Measurements from ENCODE around the gene LYRM4. TPM values are rescaled to one million over a fixed set of nuclear protein-coding genes. Genes with fewer than 3 reads are reported as not detected.

LYRM4 gene
- total RNA-seq, 4 donors from 2014 or later = 16.9 to 20.9 (median 18.4) TPM

- no peak for DNase-seq (ENCODE audit: extremely low spot score)
- intact Hi-C loops (cut with DNase I) = no loop called here
- no peaks in the 10 kb centered on the region for H3K9me3 ChIP-seq
- H3K36me3 ChIP-seq = peaks cover 0 to 13% (median 1%) of the 10 kb centered on the region in 4 donors
- H3K27me3 ChIP-seq = no peaks in the 10 kb centered on the region
- no peaks in the 10 kb centered on the region for H3K4me1 ChIP-seq
- H3K27ac ChIP-seq (replicated peaks in 1 of 4) = no peak overlapping the region
- H3K4me3 ChIP-seq = no peak overlapping the region
- WGBS = 90% methylated on average over 1 of the region's 1 CpG
- TF ChIP-seq, protein P1, sequence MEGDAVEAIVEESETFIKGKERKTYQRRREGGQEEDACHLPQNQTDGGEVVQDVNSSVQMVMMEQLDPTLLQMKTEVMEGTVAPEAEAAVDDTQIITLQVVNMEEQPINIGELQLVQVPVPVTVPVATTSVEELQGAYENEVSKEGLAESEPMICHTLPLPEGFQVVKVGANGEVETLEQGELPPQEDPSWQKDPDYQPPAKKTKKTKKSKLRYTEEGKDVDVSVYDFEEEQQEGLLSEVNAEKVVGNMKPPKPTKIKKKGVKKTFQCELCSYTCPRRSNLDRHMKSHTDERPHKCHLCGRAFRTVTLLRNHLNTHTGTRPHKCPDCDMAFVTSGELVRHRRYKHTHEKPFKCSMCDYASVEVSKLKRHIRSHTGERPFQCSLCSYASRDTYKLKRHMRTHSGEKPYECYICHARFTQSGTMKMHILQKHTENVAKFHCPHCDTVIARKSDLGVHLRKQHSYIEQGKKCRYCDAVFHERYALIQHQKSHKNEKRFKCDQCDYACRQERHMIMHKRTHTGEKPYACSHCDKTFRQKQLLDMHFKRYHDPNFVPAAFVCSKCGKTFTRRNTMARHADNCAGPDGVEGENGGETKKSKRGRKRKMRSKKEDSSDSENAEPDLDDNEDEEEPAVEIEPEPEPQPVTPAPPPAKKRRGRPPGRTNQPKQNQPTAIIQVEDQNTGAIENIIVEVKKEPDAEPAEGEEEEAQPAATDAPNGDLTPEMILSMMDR (IDR thresholded peaks at IDR 0.05) = no peak
Observed at GRCh38 chr6:5238336-5238735, 22.4 kb downstream of the LYRM4 start.

DNA sequence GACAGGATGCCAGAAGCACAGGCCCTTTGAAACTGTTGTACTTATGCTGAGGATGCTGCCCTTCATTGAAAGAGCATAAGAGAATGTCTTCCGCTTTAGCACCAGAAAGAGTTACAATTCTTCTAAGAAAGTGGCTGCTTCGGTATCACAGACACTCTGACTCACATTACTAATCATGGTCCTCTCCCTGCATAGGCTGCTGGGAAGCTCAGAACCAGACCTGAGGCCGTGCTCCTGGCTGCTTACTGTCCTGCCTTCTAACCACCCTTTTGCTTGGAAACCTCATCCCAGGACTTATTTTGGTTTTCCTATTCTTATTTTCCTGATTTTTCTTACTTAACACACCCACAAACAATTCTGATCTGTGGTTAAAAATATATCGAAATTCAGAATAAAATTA is 22.9 kb downstream of the LYRM4 start:
- TF ChIP-seq, protein P1 (IDR thresholded peaks at IDR 0.05) = no peak
- TF ChIP-seq POLR2AphosphoS5 (IDR thresholded peaks at IDR 0.05) = no peak
- TF ChIP-seq EP300 (IDR thresholded peaks at IDR 0.05) = no peak
- no peak for TF ChIP-seq POLR2A (IDR thresholded peaks at IDR 0.05; ENCODE audit: low read depth)
- no peak overlapping the region for H3K4me3 ChIP-seq
- no peak overlapping the region for H3K27ac ChIP-seq (replicated peaks in 1 of 4)
- no peaks in the 10 kb centered on the region for H3K4me1 ChIP-seq
- H3K27me3 ChIP-seq = no peaks in the 10 kb centered on the region
- WGBS = 91% methylated on average over 4 of the region's 4 CpGs
- peaks cover 0 to 13% (median 1%) of the 10 kb centered on the region in 4 donors for H3K36me3 ChIP-seq
- intact Hi-C loops (cut with DNase I) = no loop called here
- H3K9me3 ChIP-seq = no peaks in the 10 kb centered on the region
- no peak for DNase-seq (ENCODE audit: extremely low spot score)

DNA sequence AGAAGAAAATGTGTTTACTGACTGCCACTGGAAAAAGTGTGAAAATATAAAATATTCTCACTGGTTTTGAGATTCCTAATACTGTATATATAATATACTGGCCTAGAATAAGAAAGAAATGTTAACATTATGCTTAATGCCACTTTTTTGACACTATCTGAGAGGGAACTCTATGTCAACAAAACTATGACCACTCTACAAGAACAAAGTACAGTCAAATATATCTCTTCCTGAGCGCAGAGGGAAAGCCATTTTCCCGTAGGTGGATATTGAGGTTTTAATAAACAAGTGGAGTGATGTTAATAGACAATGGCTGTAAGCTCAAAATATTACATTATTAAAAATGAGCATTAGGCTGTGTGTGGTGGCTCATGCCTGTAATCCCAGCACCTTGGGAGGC is 24.9 kb downstream of the LYRM4 start:
- Histone ChIP-seq H3K9me3 (no peaks in the 10 kb centered on the region), H3K4me1 (peaks cover 0 to 8% (median 3%) of the 10 kb centered on the region in 4 donors), H3K27me3 (no peaks in the 10 kb centered on the region), H3K27ac (replicated peaks in 1 of 4) (no peak overlapping the region), H3K36me3 (peaks cover 0 to 13% (median 1%) of the 10 kb centered on the region in 4 donors), H3K4me3 (no peak overlapping the region)
- whole genome bisulfite sequencing = 98% methylated on average over 2 of the region's 2 CpGs
- DNase-seq (ENCODE audit: extremely low spot score) = no peak
- intact Hi-C loops (cut with DNase I) = no loop called here
- TF ChIP-seq POLR2AphosphoS5 (IDR thresholded peaks at IDR 0.05) = no peak

- peaks cover 0 to 13% (median 0%) of the 10 kb centered on the region in 4 donors for H3K36me3 ChIP-seq
- H3K27me3 ChIP-seq = no peaks in the 10 kb centered on the region
- intact Hi-C loops (cut with DNase I) = no loop called here
- H3K4me3 ChIP-seq = no peak overlapping the region
- no peak for DNase-seq (ENCODE audit: extremely low spot score)
- no peaks in the 10 kb centered on the region for H3K9me3 ChIP-seq
- 83% methylated on average over 6 of the region's 6 CpGs for WGBS
- peaks cover 0 to 8% (median 3%) of the 10 kb centered on the region in 4 donors for H3K4me1 ChIP-seq
- H3K27ac ChIP-seq (replicated peaks in 1 of 4) = no peak overlapping the region
- TF ChIP-seq POLR2A (IDR thresholded peaks at IDR 0.05; ENCODE audit: low read depth) = no peak
- TF ChIP-seq, protein P1 (IDR thresholded peaks at IDR 0.05) = no peak
Observed at GRCh38 chr6:5234874-5235273, 25.9 kb downstream of the LYRM4 start.

DNA sequence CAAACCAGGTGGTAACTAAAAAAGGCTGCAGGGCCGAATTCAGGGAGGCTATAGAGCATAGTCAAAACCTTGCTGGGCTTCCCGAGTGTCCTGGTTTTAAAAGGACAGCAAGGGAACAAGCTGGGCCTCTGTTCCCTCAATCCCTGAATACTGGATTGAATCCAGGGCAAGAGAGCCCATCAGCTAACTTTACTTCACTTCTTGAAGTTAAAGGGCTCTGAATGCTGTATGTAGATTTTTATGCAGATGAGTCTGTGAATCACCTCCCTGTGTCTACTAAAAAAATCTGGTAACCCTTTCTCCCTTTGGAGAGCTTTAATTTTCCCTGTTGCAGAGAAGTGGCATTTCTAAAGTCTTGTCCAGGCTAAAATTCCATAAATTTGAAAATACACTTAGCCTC is 29.5 kb downstream of the LYRM4 start:
- no peak overlapping the region for H3K4me3 ChIP-seq
- no peaks in the 10 kb centered on the region for H3K9me3 ChIP-seq
- 96% methylated on average over 2 of the region's 2 CpGs for whole genome bisulfite sequencing
- peaks cover 0 to 13% (median 0%) of the 10 kb centered on the region in 4 donors for H3K36me3 ChIP-seq
- intact Hi-C loops (cut with DNase I) = no loop called here
- peaks cover 0 to 8% (median 3%) of the 10 kb centered on the region in 4 donors for H3K4me1 ChIP-seq
- DNase-seq (ENCODE audit: extremely low spot score) = no peak
- no peak for TF ChIP-seq POLR2A (IDR thresholded peaks at IDR 0.05; ENCODE audit: low read depth)
- TF ChIP-seq POLR2AphosphoS5 (IDR thresholded peaks at IDR 0.05) = no peak
- TF ChIP-seq EP300 (IDR thresholded peaks at IDR 0.05) = no peak
- TF ChIP-seq, protein P1 (IDR thresholded peaks at IDR 0.05) = no peak
- H3K27me3 ChIP-seq = no peaks in the 10 kb centered on the region
- no peak overlapping the region for H3K27ac ChIP-seq (replicated peaks in 1 of 4)

Measured in esophagus muscularis mucosa (tissue), 4 donors.